Measurements from ENCODE around the gene FBXL13. TPM values are rescaled to one million over a fixed set of nuclear protein-coding genes. Genes with fewer than 3 reads are reported as not detected.
"Not testable (repeated sequence)": the region's sequence is repeated elsewhere in the genome, so short reads cannot be mapped to it uniquely, and the experiment has no call there.

The FBXL13 gene
- total and polyA plus RNA-seq, 2 donors from 2014 or later: 1.5 to 4.8 TPM

DNA sequence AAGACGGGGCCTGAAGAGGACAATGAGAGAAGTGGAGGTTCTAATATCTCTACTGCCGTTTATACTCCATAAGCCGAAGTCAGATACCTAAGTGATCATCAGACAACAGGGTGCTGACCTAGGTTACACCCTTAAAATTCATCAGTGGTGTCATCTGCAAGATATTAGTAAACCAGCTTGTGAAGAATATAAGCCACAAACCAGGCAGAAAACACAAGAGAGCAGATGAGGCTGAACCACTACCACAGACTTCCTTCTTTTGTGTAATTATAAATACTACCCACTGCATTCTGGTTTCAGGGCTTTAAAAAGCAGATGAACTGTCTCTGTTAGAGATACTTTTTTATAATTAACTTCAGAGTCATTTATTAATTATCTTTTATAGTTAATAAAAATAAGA, 230.7 kb downstream of the FBXL13 start:
- Histone ChIP-seq H3K4me3 (ENCODE audit: low read length in 3 of 3) (no peak overlapping the region), H3K27ac (ENCODE audit: low read depth in 2 of 2, low read length in 2 of 2) (no peak overlapping the region), H3K27me3 (ENCODE audit: control insufficient read depth, insufficient read depth, low read length) (no peaks in the 10 kb centered on the region), H3K36me3 (ENCODE audit: control insufficient read depth in 2 of 3, insufficient read depth in 3 of 3, low read length in 3 of 3) (no peaks in the 10 kb centered on the region), H3K9me3 (ENCODE audit: control insufficient read depth in 2 of 3, insufficient read depth in 1 of 3, low read length in 3 of 3) (no peaks in the 10 kb centered on the region), H3K9ac (ENCODE audit: low read length in 3 of 3) (no peak overlapping the region), H3K4me1 (ENCODE audit: control insufficient read depth in 2 of 3, insufficient read depth in 2 of 3, low read depth in 1 of 3, low read length in 3 of 3) (no peaks in the 10 kb centered on the region)
- intact Hi-C loops (cut with DNase I): no loop called here
- FAIRE-seq: no peak
- TF ChIP-seq, protein P1, sequence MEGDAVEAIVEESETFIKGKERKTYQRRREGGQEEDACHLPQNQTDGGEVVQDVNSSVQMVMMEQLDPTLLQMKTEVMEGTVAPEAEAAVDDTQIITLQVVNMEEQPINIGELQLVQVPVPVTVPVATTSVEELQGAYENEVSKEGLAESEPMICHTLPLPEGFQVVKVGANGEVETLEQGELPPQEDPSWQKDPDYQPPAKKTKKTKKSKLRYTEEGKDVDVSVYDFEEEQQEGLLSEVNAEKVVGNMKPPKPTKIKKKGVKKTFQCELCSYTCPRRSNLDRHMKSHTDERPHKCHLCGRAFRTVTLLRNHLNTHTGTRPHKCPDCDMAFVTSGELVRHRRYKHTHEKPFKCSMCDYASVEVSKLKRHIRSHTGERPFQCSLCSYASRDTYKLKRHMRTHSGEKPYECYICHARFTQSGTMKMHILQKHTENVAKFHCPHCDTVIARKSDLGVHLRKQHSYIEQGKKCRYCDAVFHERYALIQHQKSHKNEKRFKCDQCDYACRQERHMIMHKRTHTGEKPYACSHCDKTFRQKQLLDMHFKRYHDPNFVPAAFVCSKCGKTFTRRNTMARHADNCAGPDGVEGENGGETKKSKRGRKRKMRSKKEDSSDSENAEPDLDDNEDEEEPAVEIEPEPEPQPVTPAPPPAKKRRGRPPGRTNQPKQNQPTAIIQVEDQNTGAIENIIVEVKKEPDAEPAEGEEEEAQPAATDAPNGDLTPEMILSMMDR (IDR thresholded peaks at IDR 0.05; ENCODE audit: borderline replicate concordance, extremely low read depth, insufficient read depth): no peak
- DNase-seq: no peak

DNA sequence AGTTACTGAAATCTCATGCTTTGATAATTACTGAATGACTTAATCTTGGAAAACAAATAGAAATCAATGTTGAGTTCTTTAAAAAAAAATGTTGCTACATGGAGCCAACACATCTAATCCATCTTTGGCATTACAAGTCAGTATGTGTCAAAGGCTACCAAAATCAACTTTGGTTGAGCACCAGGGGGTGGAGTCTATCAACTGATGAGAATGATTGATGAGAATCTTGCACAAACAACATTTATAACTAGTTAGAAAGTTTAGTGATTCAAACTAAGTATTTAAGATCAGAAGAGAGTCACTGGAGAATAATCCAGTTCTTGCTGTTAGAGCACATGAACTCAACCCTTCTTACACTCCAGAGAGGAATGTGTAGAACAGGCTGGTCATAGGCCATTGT, 232.3 kb downstream of the FBXL13 start:
- Histone ChIP-seq H3K27ac (ENCODE audit: low read depth in 2 of 2, low read length in 2 of 2) (no peak overlapping the region), H3K9ac (ENCODE audit: low read length in 3 of 3) (no peak overlapping the region), H3K4me3 (ENCODE audit: low read length in 3 of 3) (no peak overlapping the region), H3K36me3 (ENCODE audit: control insufficient read depth in 2 of 3, insufficient read depth in 3 of 3, low read length in 3 of 3) (no peaks in the 10 kb centered on the region), H3K9me3 (ENCODE audit: control insufficient read depth in 2 of 3, insufficient read depth in 1 of 3, low read length in 3 of 3) (no peaks in the 10 kb centered on the region), H3K27me3 (ENCODE audit: control insufficient read depth, insufficient read depth, low read length) (no peaks in the 10 kb centered on the region), H3K4me1 (ENCODE audit: control insufficient read depth in 2 of 3, insufficient read depth in 2 of 3, low read depth in 1 of 3, low read length in 3 of 3) (no peaks in the 10 kb centered on the region)
- FAIRE-seq: no peak
- TF ChIP-seq, protein P1 (IDR thresholded peaks at IDR 0.05; ENCODE audit: borderline replicate concordance, extremely low read depth, insufficient read depth): no peak
- intact Hi-C loops (cut with DNase I): no loop called here
- DNase-seq: no peak

DNA sequence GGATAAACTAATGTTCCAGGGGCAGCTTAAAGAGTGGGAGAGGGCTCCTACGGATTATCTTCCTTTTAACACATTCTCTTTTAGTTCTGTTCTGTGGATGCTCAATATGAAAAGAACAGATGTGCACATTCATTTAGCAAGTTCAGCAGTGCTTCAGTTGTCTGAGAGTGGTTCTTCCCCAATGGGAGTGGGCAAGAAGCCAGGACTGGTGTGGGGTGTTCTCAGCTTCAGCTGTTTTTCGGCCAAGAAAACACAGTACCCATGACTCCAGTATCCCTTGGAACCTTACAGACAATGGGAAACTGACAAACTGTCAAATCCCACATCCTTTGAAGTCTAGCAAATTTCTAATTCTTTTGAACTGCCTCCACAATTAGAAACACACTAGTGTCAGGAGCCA, 233.3 kb downstream of the FBXL13 start:
- H3K9ac ChIP-seq (ENCODE audit: low read length in 3 of 3): no peak overlapping the region
- TF ChIP-seq, protein P1 (IDR thresholded peaks at IDR 0.05; ENCODE audit: borderline replicate concordance, extremely low read depth, insufficient read depth): no peak
- H3K27me3 ChIP-seq (ENCODE audit: control insufficient read depth, insufficient read depth, low read length): no peaks in the 10 kb centered on the region
- H3K4me3 ChIP-seq (ENCODE audit: low read length in 3 of 3): no peak overlapping the region
- no peaks in the 10 kb centered on the region for H3K4me1 ChIP-seq (ENCODE audit: control insufficient read depth in 2 of 3, insufficient read depth in 2 of 3, low read depth in 1 of 3, low read length in 3 of 3)
- no peaks in the 10 kb centered on the region for H3K9me3 ChIP-seq (ENCODE audit: control insufficient read depth in 2 of 3, insufficient read depth in 1 of 3, low read length in 3 of 3)
- peak in 1 of 5 donors; percentile 36 for DNase-seq
- no peak for FAIRE-seq
- H3K36me3 ChIP-seq (ENCODE audit: control insufficient read depth in 2 of 3, insufficient read depth in 3 of 3, low read length in 3 of 3): no peaks in the 10 kb centered on the region
- intact Hi-C loops (cut with DNase I): no loop called here
- H3K27ac ChIP-seq (ENCODE audit: low read depth in 2 of 2, low read length in 2 of 2): no peak overlapping the region

DNA sequence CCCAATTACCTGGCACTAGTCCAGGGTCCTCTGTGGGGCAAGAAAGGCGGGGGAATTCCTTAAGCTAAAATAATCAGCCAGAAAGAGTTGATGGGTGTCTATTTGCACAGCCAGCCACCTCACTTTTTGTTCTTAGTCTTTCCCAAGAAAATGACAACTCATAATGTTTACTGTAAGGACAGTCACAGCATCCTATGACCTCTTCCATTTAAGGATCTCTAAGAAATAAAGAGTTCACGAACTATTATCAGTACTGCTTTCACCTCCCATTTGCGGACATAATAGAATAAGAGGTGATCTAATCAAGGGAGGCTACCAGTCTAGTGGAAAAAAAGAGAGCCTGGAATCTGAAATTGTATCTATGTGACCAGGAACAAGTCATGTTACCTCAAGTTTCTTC, 234.2 kb downstream of the FBXL13 start:
- Histone ChIP-seq H3K4me1 (ENCODE audit: control insufficient read depth in 2 of 3, insufficient read depth in 2 of 3, low read depth in 1 of 3, low read length in 3 of 3) (no peaks in the 10 kb centered on the region), H3K27me3 (ENCODE audit: control insufficient read depth, insufficient read depth, low read length) (no peaks in the 10 kb centered on the region), H3K36me3 (ENCODE audit: control insufficient read depth in 2 of 3, insufficient read depth in 3 of 3, low read length in 3 of 3) (no peaks in the 10 kb centered on the region), H3K9ac (ENCODE audit: low read length in 3 of 3) (no peak overlapping the region), H3K4me3 (ENCODE audit: low read length in 3 of 3) (no peak overlapping the region), H3K9me3 (ENCODE audit: control insufficient read depth in 2 of 3, insufficient read depth in 1 of 3, low read length in 3 of 3) (no peaks in the 10 kb centered on the region), H3K27ac (ENCODE audit: low read depth in 2 of 2, low read length in 2 of 2) (no peak overlapping the region)
- TF ChIP-seq, protein P1 (IDR thresholded peaks at IDR 0.05; ENCODE audit: borderline replicate concordance, extremely low read depth, insufficient read depth): no peak
- intact Hi-C loops (cut with DNase I): no loop called here
- FAIRE-seq (no peak), DNase-seq (no peak)

DNA sequence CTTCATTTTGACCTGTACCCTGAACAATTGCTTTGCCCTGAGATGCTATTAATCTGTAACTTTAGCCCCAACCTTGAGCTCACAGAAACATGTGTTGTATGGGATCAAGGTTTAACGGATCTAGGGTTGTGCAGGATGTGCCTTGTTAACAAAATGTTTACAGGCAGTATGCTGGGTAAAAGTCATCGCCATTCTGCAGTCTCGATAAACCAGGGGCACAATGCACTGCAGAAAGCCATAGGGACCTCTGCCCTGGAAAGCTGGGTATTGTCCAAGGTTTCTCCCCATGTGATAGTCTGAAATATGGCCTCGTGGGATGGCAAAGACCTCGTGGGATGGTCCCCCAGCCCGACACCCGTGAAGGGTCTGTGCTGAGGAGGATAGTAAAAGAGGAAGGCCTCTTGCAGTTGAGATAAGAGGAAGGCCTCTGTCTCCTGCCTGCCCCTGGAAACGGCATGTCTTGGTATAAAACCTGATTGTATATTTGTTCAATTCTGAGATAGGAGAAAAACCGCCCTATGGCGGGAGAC, 236.0 kb downstream of the FBXL13 start:
- FAIRE-seq; H3K27me3 ChIP-seq (ENCODE audit: control insufficient read depth, insufficient read depth, low read length): not testable (repeated sequence)

More for the DNA sequence above, 236.0 kb downstream of the FBXL13 start:
- DNase-seq; H3K36me3 ChIP-seq (ENCODE audit: control insufficient read depth in 2 of 3, insufficient read depth in 3 of 3, low read length in 3 of 3); H3K4me3 ChIP-seq (ENCODE audit: low read length in 3 of 3); H3K9ac ChIP-seq (ENCODE audit: low read length in 3 of 3); H3K4me1 ChIP-seq (ENCODE audit: control insufficient read depth in 2 of 3, insufficient read depth in 2 of 3, low read depth in 1 of 3, low read length in 3 of 3); H3K9me3 ChIP-seq (ENCODE audit: control insufficient read depth in 2 of 3, insufficient read depth in 1 of 3, low read length in 3 of 3); H3K27ac ChIP-seq (ENCODE audit: low read depth in 2 of 2, low read length in 2 of 2); intact Hi-C loops (cut with DNase I): not testable (repeated sequence)

Measured in kidney (tissue), 14 donors.